IMR-90 (cell line): Measurements from ENCODE around the gene CEP55.

Experiments
- CEBPB ChIP-seq: IDR thresholded peaks from 2 replicates; pipeline ENCODE4 v1.6.1; 2012; ENCODE audit warnings: low read depth, low read length, improper control_type of control experiment
- CHD1 ChIP-seq: IDR thresholded peaks from 2 replicates; pipeline ENCODE4 v1.6.1; 2012; ENCODE audit warnings: low read depth, low read length, improper control_type of control experiment
- CTCF ChIP-seq: conservative IDR thresholded peaks from 2 replicates; pipeline ENCODE4 v1.5.1; 2012; ENCODE audit warnings: mild to moderate bottlenecking, low read depth, low read length, improper control_type of control experiment
- NFE2L2 ChIP-seq: fragments of 150-350 bp; IDR thresholded peaks from 2 replicates; pipeline ENCODE4 v1.6.1; 2016; ENCODE audit warnings: low read depth, mild to moderate bottlenecking, low read length
- RAD21 ChIP-seq: IDR thresholded peaks from 2 replicates; pipeline ENCODE4 v1.6.1; 2012; ENCODE audit warnings: low read length, improper control_type of control experiment

GRCh38 chr10:93485690-93486089 is 10.7 kb upstream of the CEP55 start:
- TF ChIP-seq CTCF (no peak), NFE2L2 (no peak), CHD1 (no peak), RAD21 (no peak), CEBPB (no peak)
